Endometrium (tissue), 2 donors: ENCODE measurements around the gene GABBR2.
"Not testable (repeated sequence)": the region's sequence is repeated elsewhere in the genome, so short reads cannot be mapped to it uniquely, and the experiment has no call there.

Source experiments
- FAIRE-seq: peaks from 2 replicates; lab custom pipeline; 2012; peaks lifted over from hg19 to GRCh38; lab: Jason Lieb, UNC
- donor health status: control.
- donor health status: control.

Gene GABBR2

GRCh38 chr9:98686961-98687855 is 21.5 kb downstream of the GABBR2 start:
- FAIRE-seq: no peak

- not testable (repeated sequence) for FAIRE-seq
Observed at GRCh38 chr9:98684816-98685215, 23.9 kb downstream of the GABBR2 start.

GRCh38 chr9:98678244-98678842 is 30.4 kb downstream of the GABBR2 start:
- FAIRE-seq: no peak

- FAIRE-seq: no peak
Observed at GRCh38 chr9:98673681-98674080, 35.1 kb downstream of the GABBR2 start.

GRCh38 chr9:98667005-98667640 is 41.6 kb downstream of the GABBR2 start:
- FAIRE-seq: no peak

- FAIRE-seq: no peak
Observed at GRCh38 chr9:98665501-98665900, 43.2 kb downstream of the GABBR2 start.

GRCh38 chr9:98660541-98660940 is 48.2 kb downstream of the GABBR2 start:
- FAIRE-seq: no peak

- peak; percentile 90 for FAIRE-seq
Observed at GRCh38 chr9:98658951-98659351, 49.8 kb downstream of the GABBR2 start.

GRCh38 chr9:98657897-98658296 is 50.8 kb downstream of the GABBR2 start:
- no peak for FAIRE-seq

- FAIRE-seq: no peak
Observed at GRCh38 chr9:98656511-98656910, 52.2 kb downstream of the GABBR2 start.

- FAIRE-seq: not testable (repeated sequence)
Observed at GRCh38 chr9:98655428-98655827, 53.3 kb downstream of the GABBR2 start.

- no peak for FAIRE-seq
Observed at GRCh38 chr9:98654247-98654646, 54.5 kb downstream of the GABBR2 start.

- FAIRE-seq: no peak
Observed at GRCh38 chr9:98652741-98653140, 56.0 kb downstream of the GABBR2 start.

GRCh38 chr9:98652302-98652701 is 56.4 kb downstream of the GABBR2 start:
- FAIRE-seq: no peak

GRCh38 chr9:98647236-98647635 is 61.5 kb downstream of the GABBR2 start:
- FAIRE-seq: no peak

- no peak for FAIRE-seq
Observed at GRCh38 chr9:98644011-98644410, 64.7 kb downstream of the GABBR2 start.

GRCh38 chr9:98642661-98643312 is 65.9 kb downstream of the GABBR2 start:
- FAIRE-seq: no peak

- no peak for FAIRE-seq
Observed at GRCh38 chr9:98641695-98642094, 67.0 kb downstream of the GABBR2 start.

GRCh38 chr9:98640394-98640793 is 68.3 kb downstream of the GABBR2 start:
- FAIRE-seq: no peak

GRCh38 chr9:98639133-98639532 is 69.6 kb downstream of the GABBR2 start:
- FAIRE-seq: no peak

- FAIRE-seq: no peak
Observed at GRCh38 chr9:98637381-98637780, 71.4 kb downstream of the GABBR2 start.

- no peak for FAIRE-seq
Observed at GRCh38 chr9:98635374-98635773, 73.4 kb downstream of the GABBR2 start.
